Measurements from ENCODE around the gene THTPA.

The THTPA gene

GRCh38 chr14:23543403-23543802, 12.7 kb upstream of the THTPA start:
- DNase-seq (ENCODE audit: low read depth): no peak
- no peak overlapping the region for H3K4me3 ChIP-seq (ENCODE audit: low read depth, low read length)
- TF ChIP-seq POLR2A (IDR thresholded peaks at IDR 0.05; ENCODE audit: extremely low read depth, insufficient read length) (no peak), MYC (IDR thresholded peaks at IDR 0.05; ENCODE audit: low read depth, low read length) (no peak), MAX (IDR thresholded peaks at IDR 0.05; ENCODE audit: low read depth, low read length) (no peak), CTCF (IDR thresholded peaks at IDR 0.05; ENCODE audit: low read depth, low read length) (no peak)

GRCh38 chr14:23544511-23545447, 11.3 kb upstream of the THTPA start:
- peak; percentile 33 for DNase-seq (ENCODE audit: low read depth)
- H3K4me3 ChIP-seq (ENCODE audit: low read depth, low read length): no peak overlapping the region
- TF ChIP-seq POLR2A (IDR thresholded peaks at IDR 0.05; ENCODE audit: extremely low read depth, insufficient read length): no peak
- no peak for TF ChIP-seq CTCF (IDR thresholded peaks at IDR 0.05; ENCODE audit: low read depth, low read length)
- no peak for TF ChIP-seq MAX (IDR thresholded peaks at IDR 0.05; ENCODE audit: low read depth, low read length)
- TF ChIP-seq MYC (IDR thresholded peaks at IDR 0.05; ENCODE audit: low read depth, low read length): no peak

GRCh38 chr14:23545740-23546365, 10.2 kb upstream of the THTPA start:
- TF ChIP-seq MAX (IDR thresholded peaks at IDR 0.05; ENCODE audit: low read depth, low read length) (no peak), POLR2A (IDR thresholded peaks at IDR 0.05; ENCODE audit: extremely low read depth, insufficient read length) (no peak), CTCF (IDR thresholded peaks at IDR 0.05; ENCODE audit: low read depth, low read length) (no peak), MYC (IDR thresholded peaks at IDR 0.05; ENCODE audit: low read depth, low read length) (no peak)
- no peak for DNase-seq (ENCODE audit: low read depth)
- no peak overlapping the region for H3K4me3 ChIP-seq (ENCODE audit: low read depth, low read length)

- DNase-seq (ENCODE audit: low read depth): no peak
- TF ChIP-seq POLR2A (IDR thresholded peaks at IDR 0.05; ENCODE audit: extremely low read depth, insufficient read length) (no peak), MYC (IDR thresholded peaks at IDR 0.05; ENCODE audit: low read depth, low read length) (no peak), CTCF (IDR thresholded peaks at IDR 0.05; ENCODE audit: low read depth, low read length) (no peak), MAX (IDR thresholded peaks at IDR 0.05; ENCODE audit: low read depth, low read length) (no peak)
Measured at GRCh38 chr14:23546450-23547035, 9.5 kb upstream of the THTPA start.

GRCh38 chr14:23547924-23548323, 8.1 kb upstream of the THTPA start:
- DNase-seq (ENCODE audit: low read depth): no peak
- H3K4me3 ChIP-seq (ENCODE audit: low read depth, low read length): no peak overlapping the region
- TF ChIP-seq POLR2A (IDR thresholded peaks at IDR 0.05; ENCODE audit: extremely low read depth, insufficient read length) (no peak), CTCF (IDR thresholded peaks at IDR 0.05; ENCODE audit: low read depth, low read length) (no peak)

More at GRCh38 chr14:23546450-23547035, 9.5 kb upstream of the THTPA start:
- no peak overlapping the region for H3K4me3 ChIP-seq (ENCODE audit: low read depth, low read length)

All from NB4 (cell line).